Kidney glomerular epithelial cell (primary cell): ENCODE measurements around the gene IDH3B.
"Not testable (repeated sequence)": the region's sequence is repeated elsewhere in the genome, so short reads cannot be mapped to it uniquely, and the experiment has no call there.

ENCODE experiments used
- DNase-seq: peaks from one replicate; lab custom pipeline; 2025; lab: John Stamatoyannopoulos, UW

The IDH3B gene

GRCh38 chr20:2663887-2664719 lies at the start of gene IDH3B:
IDH3B (minus strand) TSS chr20:2664216; CDS start chr20:2664188, 28 bp downstream.
- peak; percentile 86 for DNase-seq

GRCh38 chr20:2713285-2713684 lies 49.3 kb upstream of the IDH3B start:
- no peak for DNase-seq

- no peak for DNase-seq
Measured at GRCh38 chr20:2709205-2709981, 45.4 kb upstream of the IDH3B start.

- DNase-seq, result no peak
Measured at GRCh38 chr20:2708665-2709064, 44.6 kb upstream of the IDH3B start.

GRCh38 chr20:2708073-2708415 lies 44.0 kb upstream of the IDH3B start:
- no peak for DNase-seq

- no peak for DNase-seq
Measured at GRCh38 chr20:2707353-2708072, 43.5 kb upstream of the IDH3B start.

GRCh38 chr20:2706688-2707352 lies 42.8 kb upstream of the IDH3B start:
- no peak for DNase-seq

GRCh38 chr20:2705931-2706645 lies 42.1 kb upstream of the IDH3B start:
- DNase-seq, result no peak

GRCh38 chr20:2703716-2704475 lies 39.9 kb upstream of the IDH3B start:
- DNase-seq, result no peak

GRCh38 chr20:2701671-2702081 lies 37.7 kb upstream of the IDH3B start:
- no peak for DNase-seq

GRCh38 chr20:2700913-2701620 lies 37.1 kb upstream of the IDH3B start:
- no peak for DNase-seq

- DNase-seq, result no peak
Measured at GRCh38 chr20:2699775-2700413, 35.9 kb upstream of the IDH3B start.

GRCh38 chr20:2698912-2699311 lies 34.9 kb upstream of the IDH3B start:
- DNase-seq, result no peak

GRCh38 chr20:2698186-2698817 lies 34.3 kb upstream of the IDH3B start:
- DNase-seq, result no peak

GRCh38 chr20:2697768-2698167 lies 33.8 kb upstream of the IDH3B start:
- no peak for DNase-seq

GRCh38 chr20:2696646-2697045 lies 32.6 kb upstream of the IDH3B start:
- no peak for DNase-seq

- DNase-seq, result not testable (repeated sequence)
Measured at GRCh38 chr20:2695984-2696525, 32.0 kb upstream of the IDH3B start.

- no peak for DNase-seq
Measured at GRCh38 chr20:2695206-2695983, 31.4 kb upstream of the IDH3B start.
